Adipose tissue (tissue), 3 donors: Measurements from ENCODE around the gene CYGB. TPM values are rescaled to one million over a fixed set of nuclear protein-coding genes. Genes with fewer than 3 reads are reported as not detected.

Source experiments
- H3K27ac ChIP-seq: one replicate; pipeline ENCODE4 v1.5.1; 2013; ENCODE audit warnings: low read depth, low read length
- WGBS, 3 donors: extraction: QIAGEN DNeasy Blood & Tissue Kit; methylation state at CpG; one replicate each; pipeline ENCODE4 v1.1.7; 2013; 5-methylcytosine and 5-hydroxymethylcytosine counted together
- polyA plus RNA-seq, 3 donors: library from polyadenylated mRNA; stranded (reverse); fragments of 200-250 nt; gene quantifications; one replicate each; pipeline ENCODE4 v1.2.3, GENCODE V29; 2013
- donor health status: healthy with polysubstance abuse.
- donor health status: Bipolar disorder and iron deficiency.
- donor health status: healthy.

CYGB gene
- 10 to 100 TPM in 2 of 3 donors, 1 to 10 TPM in 1; 8.4 to 77.6 (median 54.4) TPM for polyA plus RNA-seq

DNA sequence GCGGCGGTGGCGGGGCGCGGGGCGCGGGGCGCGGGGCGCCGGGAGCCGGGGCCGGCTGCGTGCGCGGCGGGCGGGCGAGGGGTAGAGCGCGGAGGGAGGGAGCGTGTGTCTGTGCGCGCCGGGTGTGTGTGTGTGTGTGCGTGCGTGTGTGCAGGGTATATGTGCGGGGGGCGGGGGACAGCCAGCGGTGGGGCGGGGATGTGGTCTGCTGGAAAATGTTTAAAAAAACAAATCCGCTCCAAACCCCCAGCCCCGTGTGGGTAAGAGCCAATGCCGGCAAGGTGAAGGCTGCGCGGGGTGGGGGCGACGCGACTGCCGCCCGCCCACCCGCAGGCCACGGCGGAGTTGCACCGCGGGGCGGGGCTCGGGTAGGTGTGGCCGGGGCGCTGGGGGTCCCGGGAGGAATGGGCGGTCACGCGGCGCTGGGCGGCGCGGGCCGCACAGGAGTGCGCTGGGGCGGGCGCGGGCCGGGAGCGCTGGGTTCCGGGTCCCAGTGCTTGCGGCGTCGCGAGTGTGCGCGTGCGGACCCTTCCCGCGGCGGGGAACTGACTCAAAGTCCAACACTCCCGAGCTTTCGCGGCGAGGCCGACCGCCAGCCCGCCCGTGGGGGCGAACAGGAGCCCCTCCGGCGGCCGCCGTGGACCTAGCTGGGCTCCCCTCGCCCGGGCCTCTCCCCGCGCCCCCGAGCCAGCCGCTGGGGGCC, at the start of gene CYGB:
Gene CYGB (minus strand): TSS at position 132 of the 703 bp plus-strand sequence. CDS start 167 bp downstream, outside the sequence.
- 1 to 3% (median 2%) methylated on average over 56 to 95 of the region's 95 CpGs for WGBS, 3 donors
- no peak within 1 kb of the TSS for H3K27ac ChIP-seq

DNA sequence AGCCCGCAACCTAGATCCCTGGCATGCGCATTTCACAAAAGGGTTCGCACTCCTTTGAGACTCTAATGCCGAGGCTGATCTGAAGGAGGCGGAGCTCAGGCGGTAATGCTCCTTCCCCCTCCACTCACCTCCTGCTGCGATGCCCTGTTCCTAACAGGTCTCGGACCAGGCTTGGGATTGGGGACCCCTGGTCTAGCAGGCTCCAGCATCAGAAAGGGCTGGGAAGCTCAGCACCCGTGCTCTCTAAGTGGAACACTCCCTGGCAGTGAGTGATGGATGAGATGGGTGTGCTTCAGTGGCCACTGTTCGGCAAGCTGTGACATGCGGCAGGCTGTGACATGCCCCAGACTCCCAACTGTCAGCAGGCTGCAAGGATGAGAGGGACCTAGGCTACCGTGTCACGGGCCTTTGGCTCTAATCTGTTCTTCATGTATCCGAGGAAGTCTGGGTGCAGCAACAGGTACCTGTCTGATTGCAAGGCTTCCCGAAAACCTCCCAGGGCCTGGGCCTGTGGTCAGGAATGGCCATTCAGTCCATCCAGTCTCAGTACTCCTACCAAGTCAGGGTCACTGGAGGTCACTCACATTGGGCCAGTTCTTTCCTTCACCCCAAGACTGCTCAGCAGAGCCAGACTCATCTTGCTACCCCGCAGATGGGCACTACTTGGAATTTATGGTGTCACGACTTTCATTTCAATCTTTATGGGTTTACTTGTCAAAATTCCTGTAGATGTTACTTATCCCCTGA, 49.4 kb upstream of the CYGB start:
- no peak overlapping the region for H3K27ac ChIP-seq
- WGBS, 3 donors, result 28 to 55% (median 29%) methylated on average over 17 of the region's 17 CpGs

DNA sequence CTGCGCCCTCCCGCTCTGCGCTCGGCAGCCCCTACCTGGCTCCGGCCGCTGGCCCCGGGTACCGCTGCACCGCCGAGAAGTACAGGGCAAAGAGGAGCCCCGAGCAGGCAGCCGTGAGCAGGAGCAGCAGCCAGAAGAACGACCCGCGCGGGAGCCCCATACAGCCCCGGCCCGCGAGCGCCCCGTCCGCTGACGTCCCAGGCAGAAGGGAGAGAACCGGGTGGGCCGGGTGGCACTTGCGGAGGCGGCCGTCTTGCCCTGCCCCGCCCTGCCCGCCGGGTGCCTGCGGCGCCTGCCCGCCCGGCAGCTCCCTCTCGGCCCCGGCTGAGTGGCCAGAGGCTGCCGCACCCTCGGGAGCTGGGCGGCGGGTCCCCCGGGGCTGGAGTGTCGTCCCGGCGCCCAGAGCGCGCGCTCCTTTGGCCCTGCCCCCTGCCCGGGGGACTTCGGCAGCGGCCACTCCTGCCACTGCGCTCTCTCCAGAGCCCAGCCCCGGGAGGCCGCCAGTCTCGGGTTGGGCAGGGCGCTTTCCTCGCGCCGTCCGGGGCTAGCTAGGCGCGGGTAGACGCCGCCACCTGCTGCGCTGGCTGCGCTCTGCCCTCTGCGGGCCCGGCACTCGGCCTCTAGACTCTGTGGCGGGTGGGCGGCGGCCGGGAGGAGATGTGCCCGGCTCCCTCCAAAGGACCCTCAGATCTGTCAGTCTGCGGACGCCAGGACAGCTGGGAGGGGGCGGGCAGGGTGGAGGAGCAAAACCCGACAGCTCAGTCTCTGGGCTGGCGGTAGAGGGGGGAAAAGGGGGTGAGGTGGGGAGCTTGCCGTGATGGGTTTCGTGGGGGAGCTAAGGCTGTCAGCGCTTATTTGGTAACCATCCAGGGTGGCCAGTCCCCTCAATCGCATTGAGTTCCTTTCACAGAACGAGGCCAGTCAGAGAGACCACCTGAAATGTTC, 48.4 kb upstream of the CYGB start, which contains the start of gene ST6GALNAC2:
Gene ST6GALNAC2 (minus strand): TSS at position 212 of the 945 bp plus-strand sequence. CDS start 52 bp downstream, at position 160.
- H3K27ac ChIP-seq, result no peak within 1 kb of the TSS
- WGBS, 3 donors, result 1 to 2% (median 1%) methylated on average over 62 to 83 of the region's 84 CpGs

DNA sequence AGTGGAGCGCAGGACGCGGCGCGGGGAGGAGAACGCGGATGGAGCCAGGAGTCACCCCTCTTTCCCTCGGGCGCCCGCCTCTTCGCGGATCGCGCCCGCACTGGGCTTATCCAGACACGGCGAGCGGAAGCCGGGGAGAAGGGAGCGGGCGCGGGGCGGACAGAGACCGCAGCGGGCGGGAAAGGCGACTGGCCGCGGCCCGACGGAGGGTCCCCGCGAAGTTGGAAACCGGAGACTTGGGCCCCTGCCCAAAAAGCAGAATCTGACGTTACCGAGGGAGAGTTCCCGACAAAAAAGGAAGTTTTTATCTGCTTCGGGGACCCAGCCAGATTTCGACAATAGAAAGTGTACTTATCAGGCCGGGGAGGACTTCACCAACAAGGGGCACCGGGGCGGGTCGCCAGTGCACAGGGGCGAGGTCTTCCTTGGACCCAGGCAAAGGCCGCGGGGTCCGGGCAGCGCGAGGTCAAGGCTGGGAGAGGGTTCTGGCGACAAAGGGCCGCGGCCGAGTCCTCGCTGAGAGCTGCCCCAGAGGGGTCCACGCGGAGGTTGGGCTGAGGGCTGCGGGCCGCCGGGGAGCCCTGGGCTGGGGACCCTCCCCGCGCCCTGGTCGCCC, 47.6 kb upstream of the CYGB start:
- 0 to 1% (median 1%) methylated on average over 54 to 62 of the region's 62 CpGs for WGBS, 3 donors

DNA sequence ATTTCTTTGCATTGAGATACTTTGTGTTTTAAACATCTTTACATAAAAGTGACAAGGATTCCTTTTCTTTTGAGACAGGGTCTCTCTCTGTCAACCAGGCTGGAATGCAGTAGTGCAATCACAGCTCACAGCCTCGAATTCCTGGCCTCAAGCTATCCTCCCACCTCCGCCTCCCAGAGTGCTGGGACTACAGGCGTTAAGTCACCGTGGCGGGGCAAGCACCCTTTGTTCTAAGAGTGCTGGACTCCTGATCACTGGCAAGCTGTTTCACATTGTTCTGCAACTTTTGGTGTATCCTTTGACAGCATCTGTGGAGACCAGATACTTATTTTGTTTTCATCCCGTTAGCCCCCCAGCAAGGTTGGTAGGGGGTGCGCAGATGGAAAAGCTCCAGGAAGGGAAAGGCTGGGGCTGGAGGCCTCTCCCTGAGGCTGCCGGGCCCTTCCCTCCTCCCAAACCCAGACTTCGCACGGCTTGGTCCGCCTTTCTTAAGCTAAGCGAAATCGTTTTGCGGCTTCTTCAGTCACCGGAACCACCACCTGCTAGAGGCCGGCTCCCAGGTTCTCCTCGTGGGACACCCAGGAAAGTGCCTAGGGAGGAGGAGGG, 47.0 kb upstream of the CYGB start:
- no peak overlapping the region for H3K27ac ChIP-seq
- WGBS, 3 donors, result 25 to 29% (median 26%) methylated on average over 17 of the region's 17 CpGs

More for the DNA sequence above, 47.6 kb upstream of the CYGB start:
- H3K27ac ChIP-seq, result no peak overlapping the region

DNA sequence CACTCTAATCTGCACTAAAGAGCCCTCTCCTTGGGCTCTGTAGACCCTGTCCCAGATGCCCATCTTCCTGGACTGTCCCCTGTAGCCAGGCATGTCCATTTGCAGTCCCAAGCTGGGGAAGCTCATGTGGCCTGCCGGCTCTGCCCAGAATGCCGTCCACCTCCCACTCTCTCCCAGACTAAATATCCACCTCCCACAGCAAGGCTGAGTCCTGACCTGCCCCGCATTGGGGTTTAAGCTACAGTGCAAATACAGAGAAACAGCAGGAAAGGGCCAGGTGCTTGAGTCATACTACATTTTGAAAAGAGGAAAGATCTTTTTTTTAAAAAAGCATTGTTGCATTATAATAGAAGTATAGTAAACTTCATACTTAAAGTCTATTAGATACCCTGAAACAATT, 45.2 kb upstream of the CYGB start:
- no peak overlapping the region for H3K27ac ChIP-seq
- WGBS, 3 donors, result 29 to 32% (median 30%) methylated on average over 3 of the region's 3 CpGs

DNA sequence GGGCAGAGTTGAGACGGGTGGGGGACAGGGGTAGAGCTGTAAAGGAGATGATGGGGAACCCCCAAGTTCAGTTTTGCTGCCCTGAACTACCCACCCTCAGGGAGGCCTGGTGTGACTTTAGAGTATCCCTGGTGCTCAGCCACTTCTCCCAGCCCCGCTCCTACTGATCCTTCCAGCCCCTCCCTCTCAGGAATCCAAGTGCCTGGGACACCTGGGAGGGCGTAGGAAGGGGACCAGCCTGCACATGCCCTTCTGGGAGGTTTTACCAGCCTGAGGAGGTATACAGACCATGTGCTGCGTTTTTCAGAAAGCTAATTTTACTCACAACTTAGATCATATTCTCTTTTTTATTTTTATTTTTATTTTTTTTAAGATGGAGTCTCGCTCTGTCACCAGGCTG, 44.0 kb upstream of the CYGB start:
- 80 to 92% (median 89%) methylated on average over 4 to 5 of the region's 5 CpGs for WGBS, 3 donors
- no peak overlapping the region for H3K27ac ChIP-seq

DNA sequence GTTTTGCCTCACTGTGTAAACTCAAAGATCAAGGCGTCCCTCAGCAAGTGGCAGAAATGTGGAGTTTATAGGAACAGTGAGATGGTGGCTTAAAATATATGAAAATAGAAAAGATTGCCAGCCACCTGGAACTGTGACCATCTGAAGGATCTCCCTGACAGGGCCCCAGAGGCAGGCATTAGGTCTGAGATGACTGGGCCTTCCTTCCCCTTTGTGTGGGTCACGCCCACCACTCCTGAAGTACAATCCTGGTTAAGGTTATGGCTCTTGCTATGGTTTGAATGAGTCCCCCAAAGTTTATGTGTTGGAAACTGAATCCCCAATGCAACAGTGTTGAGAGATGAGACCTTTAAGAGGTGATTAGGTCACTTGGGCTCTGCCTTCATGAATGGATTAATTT, 41.8 kb upstream of the CYGB start:
- no peak overlapping the region for H3K27ac ChIP-seq
- WGBS, 3 donors, result 74 to 98% (median 81%) methylated on average over 2 of the region's 2 CpGs

DNA sequence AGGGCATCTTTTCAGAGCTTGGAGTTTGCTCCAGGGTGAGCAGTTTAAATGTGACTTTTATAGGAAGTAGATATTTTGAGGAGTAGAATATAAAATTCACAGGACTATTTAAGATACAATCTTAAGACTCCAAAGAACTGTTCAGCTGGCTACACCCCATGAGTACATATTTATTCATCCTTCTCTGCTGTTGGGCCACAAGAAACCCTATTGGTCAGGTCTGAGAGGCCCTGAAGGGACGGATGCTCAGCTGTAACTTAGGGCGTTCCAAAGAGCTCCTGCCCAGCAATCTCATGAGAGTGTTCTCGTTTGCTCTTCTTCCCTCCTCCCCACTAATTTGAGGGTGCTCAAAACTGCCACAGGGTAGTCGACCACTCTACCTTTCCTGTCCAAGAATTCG, 40.9 kb upstream of the CYGB start:
- WGBS, 3 donors, result 75 to 84% (median 84%) methylated on average over 5 of the region's 5 CpGs
- H3K27ac ChIP-seq, result no peak overlapping the region

DNA sequence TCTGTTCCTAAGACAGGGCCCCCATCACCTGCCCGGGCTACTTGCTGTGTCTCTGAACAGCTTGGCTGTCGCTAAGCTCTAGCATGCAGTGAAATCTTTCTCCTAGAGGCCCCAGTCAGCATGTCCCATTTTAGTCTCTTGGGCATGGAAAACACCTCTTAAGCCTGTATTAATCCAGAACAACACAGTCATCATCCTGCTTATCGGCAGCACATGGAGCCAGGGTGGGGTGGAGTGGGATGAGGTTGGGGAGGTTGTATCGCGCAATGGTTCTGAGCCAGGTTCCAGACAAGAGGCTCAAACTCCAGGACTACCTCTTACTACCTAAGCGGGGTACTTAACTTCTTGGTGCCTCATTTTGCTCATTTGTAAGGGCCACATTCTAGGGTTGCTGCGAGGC, 40.4 kb upstream of the CYGB start:
- WGBS, 3 donors, result 92 to 98% (median 97%) methylated on average over 7 of the region's 7 CpGs
- H3K27ac ChIP-seq, result no peak overlapping the region

DNA sequence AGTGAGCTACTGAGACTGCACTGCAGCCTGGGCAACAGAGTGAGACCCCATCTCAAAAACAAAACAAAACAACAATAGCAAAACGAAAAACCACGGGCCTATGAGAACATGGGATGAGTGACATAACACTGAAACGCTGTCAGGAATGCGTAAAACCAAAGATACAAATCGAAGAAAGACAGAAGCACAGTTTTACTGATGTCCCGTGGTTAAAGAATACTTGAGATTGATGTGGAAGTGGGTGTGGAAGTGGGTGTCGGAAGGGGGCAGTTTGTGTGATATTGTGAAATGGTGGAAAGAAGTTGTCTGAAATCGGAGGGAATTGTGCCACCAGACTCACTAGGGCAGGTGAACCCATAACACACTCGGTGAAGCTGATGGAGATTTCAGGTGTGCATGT, 38.7 kb upstream of the CYGB start:
- WGBS, 3 donors, result 79 to 91% (median 83%) methylated on average over 9 of the region's 9 CpGs

DNA sequence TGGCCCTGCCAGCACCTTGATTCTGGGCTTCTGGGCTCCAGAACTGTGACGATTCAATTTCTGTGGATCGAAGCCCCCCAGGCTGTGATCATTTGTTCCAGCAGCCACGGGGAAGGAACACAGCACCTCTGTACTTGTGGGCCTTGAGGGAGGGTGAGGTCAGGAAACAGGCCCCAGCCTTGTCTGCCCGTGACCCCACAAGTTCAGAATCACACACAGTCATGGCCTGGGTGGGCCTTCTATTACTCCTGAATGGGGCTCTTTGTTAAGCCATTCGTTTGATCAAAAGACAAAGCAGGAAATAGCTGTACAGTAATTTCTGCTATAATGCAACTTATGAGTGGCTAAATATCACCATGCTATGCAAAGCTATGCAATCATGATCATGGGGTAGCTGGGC, 38.1 kb upstream of the CYGB start:
- no peak overlapping the region for H3K27ac ChIP-seq
- 72 to 76% (median 75%) methylated on average over 5 of the region's 5 CpGs for WGBS, 3 donors

More for the DNA sequence above, 38.7 kb upstream of the CYGB start:
- no peak overlapping the region for H3K27ac ChIP-seq

DNA sequence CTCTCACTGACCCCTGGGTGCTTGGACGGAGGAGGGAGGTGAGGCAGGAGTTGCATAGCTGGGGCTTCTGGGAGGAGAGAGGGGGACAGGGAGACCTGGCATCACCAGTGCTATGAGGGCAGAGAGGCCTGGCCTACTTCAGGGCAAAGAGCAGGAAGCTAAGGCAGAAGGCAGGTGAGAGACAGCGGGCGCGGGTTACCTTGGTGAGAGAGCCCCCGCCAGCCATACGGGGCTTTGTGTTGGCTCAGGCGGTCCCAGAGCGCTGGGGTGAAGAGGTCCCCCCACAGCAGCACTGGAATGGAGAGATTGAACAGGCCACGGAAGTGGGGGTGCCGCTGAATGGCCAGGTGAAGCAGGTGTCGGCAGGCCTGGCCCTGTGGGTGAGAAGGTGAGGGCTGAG, 36.7 kb upstream of the CYGB start:
- 92 to 94% (median 92%) methylated on average over 10 to 11 of the region's 11 CpGs for WGBS, 3 donors
- H3K27ac ChIP-seq, result no peak overlapping the region

DNA sequence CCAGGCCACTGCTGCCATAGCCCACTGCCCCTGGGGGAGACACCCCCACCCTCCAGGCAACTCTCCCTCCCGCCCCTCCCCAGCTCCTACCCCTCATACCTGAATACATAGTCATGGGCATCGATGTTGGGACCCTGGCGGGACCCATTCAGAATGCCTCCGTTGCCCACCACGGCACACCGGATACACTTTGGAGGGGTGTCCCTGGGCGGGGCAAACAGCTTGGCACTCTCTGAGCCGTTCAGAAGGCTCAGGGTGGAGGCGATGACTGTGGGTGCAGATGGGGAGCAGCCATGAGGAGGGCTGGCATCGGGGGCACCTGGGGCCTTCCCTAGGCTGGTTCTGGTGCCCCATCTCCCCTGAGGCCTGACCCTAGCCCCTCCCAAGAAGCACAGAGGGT, 35.6 kb upstream of the CYGB start:
- 92 to 94% (median 93%) methylated on average over 10 of the region's 10 CpGs for WGBS, 3 donors

DNA sequence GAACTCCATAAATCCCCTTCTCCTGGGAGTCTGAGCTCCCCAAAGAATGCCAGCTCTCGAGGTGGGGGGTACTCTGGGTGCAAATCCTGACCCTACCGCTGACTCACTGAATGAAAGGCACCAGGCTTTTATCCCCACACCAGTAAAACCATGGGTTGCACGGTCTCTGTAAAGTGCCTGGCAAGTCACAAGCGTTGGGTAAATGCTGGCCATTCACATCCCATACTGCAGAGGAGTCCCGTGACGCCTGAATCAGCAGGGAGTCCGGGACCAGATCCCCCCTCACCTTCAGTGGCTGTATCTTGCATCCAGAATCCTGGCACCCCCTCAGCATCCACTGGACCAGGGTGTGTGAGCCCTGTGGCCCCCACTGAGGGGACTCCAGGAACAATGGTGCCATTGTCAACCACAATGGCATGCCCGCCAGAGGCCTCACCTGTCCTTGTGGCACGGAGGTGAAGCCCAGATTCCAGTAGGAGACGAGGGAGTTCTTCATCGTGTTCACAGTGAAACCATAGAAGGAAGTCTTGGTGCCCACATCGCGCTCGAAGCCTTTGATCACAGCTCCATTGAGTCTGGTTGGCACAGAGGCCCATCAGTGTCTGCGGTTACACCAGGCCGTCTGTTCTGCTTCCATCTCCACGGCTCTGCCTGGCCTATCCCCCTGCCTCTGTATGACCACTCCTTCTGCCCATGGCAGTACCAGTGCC, 34.8 kb upstream of the CYGB start:
- H3K27ac ChIP-seq, result no peak overlapping the region
- WGBS, 3 donors, result 88 to 95% (median 94%) methylated on average over 17 of the region's 17 CpGs

More for the DNA sequence above, 35.6 kb upstream of the CYGB start:
- no peak overlapping the region for H3K27ac ChIP-seq

DNA sequence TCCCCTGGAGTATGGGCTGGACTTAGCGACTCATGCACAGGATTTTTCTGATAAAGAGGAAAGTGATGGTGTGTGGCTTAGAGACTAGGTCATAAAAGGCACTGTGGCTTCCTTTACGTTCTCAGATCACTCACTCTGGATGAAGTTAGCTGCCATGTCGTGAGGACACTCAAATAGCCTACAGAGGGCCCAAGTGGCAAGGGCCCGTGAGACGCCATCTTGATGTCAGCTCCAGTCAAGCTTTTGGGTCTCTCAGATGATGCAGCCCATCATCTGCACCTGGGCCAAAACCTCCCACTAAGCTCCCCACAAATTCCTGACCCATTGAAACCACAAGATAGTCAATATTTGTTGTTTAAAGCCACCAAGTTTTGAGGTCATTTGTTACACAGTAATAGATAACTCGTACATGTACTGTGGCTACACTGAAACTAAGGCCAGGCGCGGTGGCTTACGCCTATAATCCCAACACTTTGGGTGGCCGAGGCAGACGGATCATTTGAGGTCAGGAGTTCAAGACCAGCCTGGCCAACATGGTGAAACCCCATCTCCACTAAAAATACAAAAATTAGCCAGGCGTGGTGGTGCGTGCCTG, 33.5 kb upstream of the CYGB start:
- no peak overlapping the region for H3K27ac ChIP-seq
- 89 to 95% (median 92%) methylated on average over 13 of the region's 13 CpGs for WGBS, 3 donors

DNA sequence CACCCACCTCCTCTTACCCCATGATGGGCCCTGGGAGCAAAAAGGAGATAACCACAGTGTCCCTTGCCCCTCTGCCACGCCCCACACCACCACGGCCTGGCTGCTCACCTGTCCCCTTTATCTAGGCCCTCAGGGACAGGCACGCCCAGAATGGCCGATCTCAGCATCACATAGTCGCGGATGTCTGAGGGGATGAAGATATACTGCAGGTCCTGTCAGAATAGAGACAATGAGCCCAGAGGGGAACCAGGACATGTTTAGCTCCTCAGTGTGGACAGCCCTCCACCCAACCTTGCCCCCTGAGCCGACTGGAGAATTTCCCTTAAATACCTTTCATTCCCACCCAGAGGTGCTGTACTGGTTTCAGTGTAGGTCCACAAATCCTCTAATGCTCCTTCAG, 32.9 kb upstream of the CYGB start:
- H3K27ac ChIP-seq, result no peak overlapping the region
- 89 to 92% (median 90%) methylated on average over 7 of the region's 7 CpGs for WGBS, 3 donors
